OCI-LY7 (cell line): ENCODE measurements around the gene GNAO1. TPM values are rescaled to one million over a fixed set of nuclear protein-coding genes. Genes with fewer than 3 reads are reported as not detected.

Experiments used
- BruUV-seq: library from RNA; stranded (reverse); fragments of 400-500 nt; replicated peaks from 2 replicates; lab custom pipeline; 2021; lab: Mats Ljungman, UMichigan
- CTCF ChIA-PET: fragments of 300-600 bp; sonication (Branson Sonifier 250); formaldehyde crosslinking; loops from one replicate; lab custom pipeline; 2022; ENCODE audit warnings: antibody characterized with exemption; ENCODE audit not compliant: unreplicated experiment; lab: Charles Lee
- POLR2A ChIA-PET: fragments of 300-600 bp; sonication (Branson Sonifier 250); formaldehyde crosslinking; loops from one replicate; lab custom pipeline; 2022; ENCODE audit warnings: antibody characterized with exemption; lab: Charles Lee
- DNase-seq: peaks from one replicate; pipeline ENCODE4 v3.0.0-alpha.2; 2015; ENCODE audit warnings: low spot score
- H2AFZ ChIP-seq: fragments of 200-600 bp; sonication (generic), shearing (Covaris generic); 2 replicates; pipeline ENCODE4 v1.6.1; 2014; ENCODE audit warnings: mild to moderate bottlenecking, antibody characterized with exemption, low read length, moderate library complexity
- H3K27ac ChIP-seq: fragments of 200-600 bp; sonication (generic); 2 replicates; pipeline ENCODE4 v1.5.1; 2014; ENCODE audit warnings: mixed run types, low read depth, mild to moderate bottlenecking, moderate library complexity, low read length, inconsistent platforms; ENCODE audit not compliant: poor library complexity, severe bottlenecking
- H3K36me3 ChIP-seq: fragments of 200-600 bp; sonication (generic); 2 replicates; pipeline ENCODE4 v1.6.1; 2014; ENCODE audit warnings: mild to moderate bottlenecking, antibody characterized with exemption, low read length, moderate library complexity, mixed read lengths; ENCODE audit not compliant: insufficient read depth
- H3K4me1 ChIP-seq: fragments of 200-600 bp; sonication (generic); 2 replicates; pipeline ENCODE4 v1.5.1; 2014; ENCODE audit warnings: mild to moderate bottlenecking, low read length; ENCODE audit not compliant: insufficient read depth, poor library complexity, severe bottlenecking
- H3K4me2 ChIP-seq: fragments of 200-600 bp; sonication (generic); 2 replicates; pipeline ENCODE4 v1.6.1; 2014; ENCODE audit warnings: mild to moderate bottlenecking, low read length
- H3K4me3 ChIP-seq: fragments of 200-600 bp; sonication (generic); 2 replicates; pipeline ENCODE4 v1.5.1; 2014; ENCODE audit warnings: mild to moderate bottlenecking, low read depth, low read length; ENCODE audit not compliant: poor library complexity, severe bottlenecking
- H3K79me2 ChIP-seq: fragments of 200-600 bp; sonication (generic); 2 replicates; pipeline ENCODE4 v1.6.1; 2016; ENCODE audit warnings: low read depth, mild to moderate bottlenecking, low read length, moderate library complexity, mixed read lengths; ENCODE audit not compliant: insufficient read depth
- H3K9me2 ChIP-seq: fragments of 200-600 bp; sonication (generic); 2 replicates; pipeline ENCODE4 v1.6.1; 2016; ENCODE audit warnings: mild to moderate bottlenecking, low read length, mixed read lengths; ENCODE audit not compliant: insufficient read depth
- H3K9me3 ChIP-seq: fragments of 200-600 bp; sonication (generic); 2 replicates; pipeline ENCODE4 v1.6.1; 2014; ENCODE audit warnings: mild to moderate bottlenecking, mixed run types, low read length, mixed read lengths
- H4K20me1 ChIP-seq: fragments of 200-600 bp; sonication (generic); 2 replicates; pipeline ENCODE4 v1.6.1; 2014; ENCODE audit warnings: mild to moderate bottlenecking, antibody characterized with exemption, low read length, moderate library complexity, mixed read lengths; ENCODE audit not compliant: insufficient read depth
- EZH2phosphoT487 ChIP-seq: fragments of 200-600 bp; sonication (generic); IDR thresholded peaks from 2 replicates; pipeline ENCODE4 v1.6.1; 2018; ENCODE audit warnings: low read depth, borderline replicate concordance, mild to moderate bottlenecking, mixed run types, antibody characterized with exemption, low read length, moderate library complexity, mixed read lengths
- intact Hi-C: fragments of 100-400 bp; cut with micrococcal nuclease; formaldehyde crosslinking; loops from one replicate; pipeline ENCODE4 v1.10.0; 2022; ENCODE audit not compliant: unreplicated experiment
- total RNA-seq, 2 experiments: library from RNA; depleted of rRNA in 1 of 2; stranded (reverse); fragments of >200 nt in 1 of 2; shearing (Covaris generic) in 1 of 2; gene quantifications; 2 replicates each; pipeline ENCODE4 v1.2.3, GENCODE V29; 2014 to 2022
- TF ChIP-seq, protein P1 (sequence below): fragments of 200-600 bp; sonication (generic); conservative IDR thresholded peaks from 2 replicates; pipeline ENCODE4 v1.5.1; 2014; ENCODE audit warnings: mild to moderate bottlenecking, antibody characterized with exemption, low read length, moderate library complexity, mixed read lengths

The GNAO1 gene
- total RNA-seq, 2 experiments from 2014 or later = not detected

DNA sequence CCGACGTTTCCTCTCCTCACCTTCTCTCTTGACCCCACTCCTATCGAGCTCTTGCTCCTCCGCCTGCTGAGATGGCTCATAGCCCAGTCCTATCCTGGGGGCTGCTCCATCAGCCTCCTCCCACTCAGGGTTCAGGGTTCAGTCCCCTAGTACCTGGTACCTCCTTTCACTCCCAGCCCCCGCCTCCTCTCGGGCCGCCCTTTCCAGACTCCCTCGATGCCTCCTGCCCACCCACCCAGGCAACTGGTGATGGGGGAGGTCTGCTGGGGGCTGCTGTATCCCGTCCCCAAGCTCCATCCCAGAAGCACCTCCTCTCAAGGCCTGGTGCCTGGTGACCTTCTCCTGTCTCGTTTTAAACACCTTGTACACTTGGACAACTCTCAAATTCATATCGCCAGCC is 140.1 kb downstream of the GNAO1 start:
- ChIA-PET POLR2A (interaction anchor here (1.6 kb wide), 1 partner anchor 12 kb away, joined by 3 read pairs; no protein-coding TSS in a partner anchor), CTCF (interaction anchor here (0.6 kb wide), 1 partner anchor 25 kb away, joined by 3 read pairs; no protein-coding TSS in a partner anchor)
- H3K36me3 ChIP-seq = no peaks in the 10 kb centered on the region
- no peak overlapping the region for H3K4me3 ChIP-seq
- no peak for DNase-seq
- H3K79me2 ChIP-seq = no peaks in the 10 kb centered on the region
- no peak overlapping the region for H2AFZ ChIP-seq
- no peak overlapping the region for H3K27ac ChIP-seq
- H3K9me2 ChIP-seq = no peaks in the 10 kb centered on the region
- H3K4me2 ChIP-seq = no peak overlapping the region
- H3K4me1 ChIP-seq = peaks cover 8% of the 10 kb centered on the region
- intact Hi-C loops = no loop called here
- BruUV-seq = no TSS peak
- no peaks in the 10 kb centered on the region for H3K9me3 ChIP-seq
- TF ChIP-seq, protein P1, sequence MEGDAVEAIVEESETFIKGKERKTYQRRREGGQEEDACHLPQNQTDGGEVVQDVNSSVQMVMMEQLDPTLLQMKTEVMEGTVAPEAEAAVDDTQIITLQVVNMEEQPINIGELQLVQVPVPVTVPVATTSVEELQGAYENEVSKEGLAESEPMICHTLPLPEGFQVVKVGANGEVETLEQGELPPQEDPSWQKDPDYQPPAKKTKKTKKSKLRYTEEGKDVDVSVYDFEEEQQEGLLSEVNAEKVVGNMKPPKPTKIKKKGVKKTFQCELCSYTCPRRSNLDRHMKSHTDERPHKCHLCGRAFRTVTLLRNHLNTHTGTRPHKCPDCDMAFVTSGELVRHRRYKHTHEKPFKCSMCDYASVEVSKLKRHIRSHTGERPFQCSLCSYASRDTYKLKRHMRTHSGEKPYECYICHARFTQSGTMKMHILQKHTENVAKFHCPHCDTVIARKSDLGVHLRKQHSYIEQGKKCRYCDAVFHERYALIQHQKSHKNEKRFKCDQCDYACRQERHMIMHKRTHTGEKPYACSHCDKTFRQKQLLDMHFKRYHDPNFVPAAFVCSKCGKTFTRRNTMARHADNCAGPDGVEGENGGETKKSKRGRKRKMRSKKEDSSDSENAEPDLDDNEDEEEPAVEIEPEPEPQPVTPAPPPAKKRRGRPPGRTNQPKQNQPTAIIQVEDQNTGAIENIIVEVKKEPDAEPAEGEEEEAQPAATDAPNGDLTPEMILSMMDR = no peak
- no peak for TF ChIP-seq EZH2phosphoT487
- no peaks in the 10 kb centered on the region for H4K20me1 ChIP-seq

DNA sequence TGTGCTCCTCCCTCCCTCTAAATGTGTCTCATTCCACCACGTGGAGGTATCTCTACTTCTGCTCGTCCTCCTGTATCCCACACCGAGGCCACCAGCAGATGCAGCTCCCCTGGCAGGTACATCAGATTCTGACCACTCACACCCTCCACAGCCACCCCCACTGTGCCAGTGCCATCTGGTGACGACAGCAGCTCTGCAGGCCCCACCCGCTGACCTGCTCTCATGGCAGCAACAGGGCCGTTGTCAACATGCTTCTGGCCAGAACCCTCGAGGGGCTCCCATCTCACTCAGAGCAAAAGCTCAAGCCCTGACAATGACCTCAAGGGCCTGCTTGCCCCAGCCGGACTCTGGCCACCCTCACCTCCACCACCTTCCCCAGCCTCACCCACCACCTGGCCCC is 140.6 kb downstream of the GNAO1 start:
- Histone ChIP-seq H3K4me3 (no peak overlapping the region), H4K20me1 (no peaks in the 10 kb centered on the region), H3K9me3 (no peaks in the 10 kb centered on the region), H3K4me1 (peaks cover 8% of the 10 kb centered on the region), H2AFZ (no peak overlapping the region), H3K36me3 (no peaks in the 10 kb centered on the region), H3K9me2 (no peaks in the 10 kb centered on the region), H3K27ac (no peak overlapping the region), H3K4me2 (no peak overlapping the region), H3K79me2 (no peaks in the 10 kb centered on the region)
- TF ChIP-seq, protein P1 = no peak
- TF ChIP-seq EZH2phosphoT487 = no peak
- CTCF ChIA-PET = interaction anchor here (0.6 kb wide), 1 partner anchor 25 kb away, joined by 3 read pairs; no protein-coding TSS in a partner anchor
- no TSS peak for BruUV-seq
- DNase-seq = no peak
- intact Hi-C loops = no loop called here
- POLR2A ChIA-PET = no interaction called here

DNA sequence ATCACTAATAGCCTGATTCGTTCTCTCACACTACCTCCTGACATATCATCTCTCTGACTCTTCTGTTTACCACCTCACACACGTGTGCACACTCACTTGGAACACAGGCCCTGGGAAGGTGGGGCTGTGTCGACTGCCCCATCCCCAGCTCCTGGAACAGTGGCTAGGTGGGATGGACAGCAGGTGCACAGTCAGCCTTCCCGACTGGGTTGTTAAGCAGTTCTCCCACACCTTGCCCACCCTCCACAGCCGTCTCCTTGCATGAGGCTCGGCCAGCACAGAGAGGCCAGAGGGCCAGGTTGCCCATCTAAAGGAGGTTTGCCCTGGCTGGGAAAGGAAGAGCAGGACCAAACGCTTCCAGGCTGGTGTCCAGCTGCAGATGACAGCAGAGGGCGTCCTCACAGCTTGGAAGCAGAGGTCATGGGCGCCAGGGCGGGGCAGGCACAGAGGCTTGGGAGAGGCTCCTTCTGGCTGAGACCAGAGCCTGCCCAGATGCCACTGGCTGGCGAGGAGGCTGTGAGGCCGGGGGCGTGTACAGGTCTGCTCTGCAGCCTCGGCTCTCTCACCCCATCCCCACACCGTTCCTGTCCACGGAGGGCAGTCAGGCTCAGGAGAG is 141.3 kb downstream of the GNAO1 start:
- Histone ChIP-seq H3K4me1 (peaks cover 8% of the 10 kb centered on the region), H3K9me3 (no peaks in the 10 kb centered on the region), H3K4me3 (no peak overlapping the region), H3K4me2 (no peak overlapping the region), H4K20me1 (no peaks in the 10 kb centered on the region), H3K36me3 (no peaks in the 10 kb centered on the region), H2AFZ (no peak overlapping the region), H3K27ac (no peak overlapping the region), H3K79me2 (no peaks in the 10 kb centered on the region), H3K9me2 (no peaks in the 10 kb centered on the region)
- TF ChIP-seq, protein P1 = no peak
- no peak for TF ChIP-seq EZH2phosphoT487
- intact Hi-C loops = no loop called here
- POLR2A ChIA-PET = no interaction called here
- DNase-seq = no peak
- CTCF ChIA-PET = no interaction called here
- no TSS peak for BruUV-seq
